ENCODE measurements around the gene GABBR2. TPM values are rescaled to one million over a fixed set of nuclear protein-coding genes. Genes with fewer than 3 reads are reported as not detected.
"Not testable (repeated sequence)": the region's sequence is repeated elsewhere in the genome, so short reads cannot be mapped to it uniquely, and the experiment has no call there.

Gene GABBR2
- total RNA-seq, 2 experiments from 2014 or later: not detected

GRCh38 chr9:98584853-98585438 lies 123.8 kb downstream of the GABBR2 start:
- H3K9me3 Mint-ChIP-seq, DNase-seq, H3K36me3 Mint-ChIP-seq, H3K4me1 Mint-ChIP-seq, H3K27ac Mint-ChIP-seq, H3K4me3 Mint-ChIP-seq: not testable (repeated sequence)
- peaks cover 47% of the 10 kb centered on the region for H3K27me3 Mint-ChIP-seq

DNA sequence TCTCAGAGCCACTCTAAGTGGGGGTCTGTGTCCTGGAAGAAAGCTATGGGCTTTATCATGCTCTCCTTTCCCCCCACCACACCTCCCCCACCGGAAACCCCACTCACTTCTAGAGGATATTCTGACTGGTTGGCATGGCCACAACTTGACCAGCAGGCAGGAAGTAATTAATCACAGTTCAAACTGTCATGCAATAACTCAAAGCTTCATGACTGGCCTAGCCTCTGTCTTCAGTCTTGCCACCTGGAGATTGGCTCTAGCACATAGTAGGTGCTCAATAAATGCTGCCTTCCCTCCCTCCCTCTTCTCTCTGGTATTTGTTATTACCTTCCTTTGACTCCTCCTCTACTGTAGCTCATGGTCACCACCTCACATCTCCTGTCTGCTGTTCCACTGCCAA lies 124.7 kb downstream of the GABBR2 start:
- Mint-ChIP-seq H3K36me3 (no peaks in the 10 kb centered on the region), H3K9me3 (no peaks in the 10 kb centered on the region), H3K27me3 (peaks cover 45% of the 10 kb centered on the region), H3K27ac (no peak overlapping the region), H3K4me1 (no peaks in the 10 kb centered on the region), H3K4me3 (no peak overlapping the region)
- DNase-seq: no peak

- Mint-ChIP-seq H3K27ac (no peak overlapping the region), H3K36me3 (no peaks in the 10 kb centered on the region), H3K27me3 (peaks cover 50% of the 10 kb centered on the region), H3K4me1 (no peaks in the 10 kb centered on the region), H3K9me3 (no peaks in the 10 kb centered on the region), H3K4me3 (no peak overlapping the region)
- no peak for DNase-seq
These were observed 125.3 kb downstream of the GABBR2 start for GRCh38 chr9:98583417-98583816.

DNA sequence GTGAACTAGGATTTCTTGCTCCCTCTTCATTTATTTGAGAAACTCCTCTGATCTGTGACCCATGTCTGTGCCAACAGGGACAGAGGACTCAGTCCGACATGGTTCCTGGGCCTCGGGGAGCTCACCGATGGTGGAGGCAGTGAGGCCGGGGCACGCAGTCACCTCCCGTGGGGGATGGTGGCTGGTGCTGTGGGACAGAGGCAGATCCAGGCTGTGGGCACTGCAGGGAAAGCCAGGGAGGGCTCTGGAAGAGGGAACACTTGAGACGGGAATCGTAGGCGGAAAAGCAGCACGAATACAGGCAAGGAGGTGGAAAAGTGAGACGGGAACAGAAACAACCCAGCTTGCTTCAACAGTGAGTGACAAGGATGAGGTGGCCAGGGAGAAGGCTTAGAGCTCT lies 127.8 kb downstream of the GABBR2 start:
- Mint-ChIP-seq H3K4me3 (no peak overlapping the region), H3K4me1 (peaks cover 5% of the 10 kb centered on the region), H3K9me3 (no peaks in the 10 kb centered on the region), H3K27ac (no peak overlapping the region), H3K36me3 (no peaks in the 10 kb centered on the region), H3K27me3 (peaks cover 59% of the 10 kb centered on the region)
- DNase-seq: no peak

DNA sequence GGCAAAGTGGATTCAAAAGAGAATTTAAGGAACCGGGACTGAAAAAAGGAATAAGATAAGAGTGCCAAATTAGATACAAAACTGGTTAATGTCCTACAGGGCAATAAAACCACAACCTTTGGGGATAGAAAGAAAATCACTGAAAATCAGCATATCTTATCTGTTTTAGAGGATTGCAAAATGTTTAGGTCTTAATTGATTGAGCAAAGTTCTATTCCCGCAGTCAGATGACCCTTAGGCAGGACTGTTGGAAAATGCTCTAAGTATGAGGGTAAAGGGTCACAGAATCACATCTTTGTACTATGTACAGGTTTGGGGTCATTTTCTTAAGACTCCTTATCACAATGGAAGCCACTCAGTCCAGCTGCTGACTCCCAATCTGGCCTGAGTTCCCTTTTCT lies 129.0 kb downstream of the GABBR2 start:
- Mint-ChIP-seq H3K9me3 (no peaks in the 10 kb centered on the region), H3K36me3 (no peaks in the 10 kb centered on the region), H3K27ac (no peak overlapping the region), H3K27me3 (peaks cover 64% of the 10 kb centered on the region), H3K4me1 (peaks cover 14% of the 10 kb centered on the region), H3K4me3 (no peak overlapping the region)
- no peak for DNase-seq

DNA sequence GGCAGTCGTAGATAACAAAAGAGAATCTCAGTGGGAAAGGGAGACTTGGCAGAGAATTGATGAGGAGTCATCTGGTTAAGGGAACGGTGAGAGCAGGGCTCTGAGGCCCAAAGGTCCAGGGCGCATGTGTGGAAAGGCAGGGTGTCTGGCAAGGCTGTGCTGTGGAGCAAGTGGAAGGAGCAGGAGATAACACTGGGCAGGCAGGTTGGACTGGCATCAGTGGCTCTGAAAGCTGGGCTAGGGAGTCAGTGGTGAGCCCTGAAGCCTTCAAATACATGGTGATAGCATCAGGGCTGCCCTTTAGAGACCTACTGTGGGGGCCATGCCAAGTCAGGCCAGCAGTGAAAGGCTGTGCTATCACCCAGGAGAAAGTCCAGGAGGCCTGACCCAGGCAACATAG lies 131.3 kb downstream of the GABBR2 start:
- no peak overlapping the region for H3K4me3 Mint-ChIP-seq
- peaks cover 14% of the 10 kb centered on the region for H3K4me1 Mint-ChIP-seq
- H3K36me3 Mint-ChIP-seq: no peaks in the 10 kb centered on the region
- peaks cover 52% of the 10 kb centered on the region for H3K27me3 Mint-ChIP-seq
- DNase-seq: no peak
- no peaks in the 10 kb centered on the region for H3K9me3 Mint-ChIP-seq
- no peak overlapping the region for H3K27ac Mint-ChIP-seq

GRCh38 chr9:98576859-98577258 lies 131.9 kb downstream of the GABBR2 start:
- H3K4me1 Mint-ChIP-seq: peaks cover 14% of the 10 kb centered on the region
- no peaks in the 10 kb centered on the region for H3K36me3 Mint-ChIP-seq
- H3K4me3 Mint-ChIP-seq: no peak overlapping the region
- DNase-seq: no peak
- H3K27me3 Mint-ChIP-seq: peaks cover 52% of the 10 kb centered on the region
- no peak overlapping the region for H3K27ac Mint-ChIP-seq
- no peaks in the 10 kb centered on the region for H3K9me3 Mint-ChIP-seq

DNA sequence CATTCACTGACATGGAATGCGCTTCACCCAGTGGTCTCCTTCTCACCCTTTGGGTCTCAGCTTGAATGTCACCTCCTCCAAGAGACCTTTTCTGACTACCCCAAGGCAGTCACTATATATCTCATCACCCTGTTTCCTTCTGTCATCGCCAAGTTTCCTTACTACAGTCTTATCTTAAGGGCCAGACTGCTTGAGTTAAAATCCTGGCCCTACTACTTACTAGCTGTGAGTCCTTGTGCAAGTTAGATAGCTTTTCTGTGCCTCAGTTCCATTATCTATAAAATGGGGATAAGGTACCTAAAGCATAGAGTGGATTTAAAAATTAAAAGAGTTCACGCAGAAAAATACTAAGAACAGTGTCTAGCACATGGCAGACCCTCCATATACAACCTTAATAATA lies 132.4 kb downstream of the GABBR2 start:
- Mint-ChIP-seq H3K9me3 (no peaks in the 10 kb centered on the region), H3K27me3 (peaks cover 52% of the 10 kb centered on the region), H3K4me3 (no peak overlapping the region), H3K36me3 (no peaks in the 10 kb centered on the region), H3K27ac (no peak overlapping the region), H3K4me1 (peaks cover 14% of the 10 kb centered on the region)
- DNase-seq: no peak

DNA sequence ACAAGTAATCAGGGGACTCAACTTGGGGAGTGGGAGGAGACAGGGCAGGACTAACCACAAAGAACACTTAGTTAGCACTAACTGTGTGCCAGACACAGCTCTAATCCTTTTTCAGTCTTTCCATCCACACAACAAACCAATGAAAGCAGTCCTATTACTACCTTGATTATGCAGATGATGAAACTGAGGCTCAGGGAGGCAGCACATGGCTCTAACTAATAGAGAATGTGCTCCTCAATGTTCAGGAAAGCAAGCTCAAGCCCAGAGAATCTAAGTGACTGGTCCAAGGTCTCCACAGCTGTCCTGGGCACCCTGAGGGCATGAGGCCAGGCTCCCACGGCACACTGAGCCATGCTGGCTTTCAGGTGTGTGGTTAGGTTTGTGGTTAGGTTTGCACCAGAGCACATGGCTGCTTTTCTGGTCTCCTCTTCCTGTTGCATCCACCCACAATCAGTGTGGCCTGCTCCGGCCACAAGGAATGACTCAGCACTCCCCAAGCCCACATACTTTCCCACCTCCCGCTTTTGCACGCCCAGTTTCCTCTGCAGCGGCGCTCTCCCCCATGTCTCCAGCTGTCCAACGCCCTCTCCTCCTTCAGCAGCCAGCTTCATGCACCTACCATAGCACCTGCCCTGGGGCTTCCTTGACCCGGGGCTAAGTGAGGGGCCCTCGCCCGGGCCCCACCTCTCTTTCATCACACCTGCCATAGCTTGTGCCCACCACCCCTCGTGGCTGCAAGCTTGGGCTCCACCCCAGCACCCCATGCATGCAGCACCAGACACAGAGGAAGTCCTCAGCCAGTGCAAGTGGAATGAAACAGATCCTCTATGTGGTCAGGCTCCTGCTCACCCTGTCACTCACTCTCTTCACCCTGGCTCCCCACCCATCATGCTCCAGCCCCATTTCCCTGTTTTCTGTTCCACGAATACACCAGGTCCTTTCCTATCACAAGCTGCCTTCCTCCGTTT lies 133.1 kb downstream of the GABBR2 start:
- Mint-ChIP-seq H3K36me3 (no peaks in the 10 kb centered on the region), H3K4me1 (peaks cover 14% of the 10 kb centered on the region), H3K4me3 (peak overlapping the region; percentile 15), H3K9me3 (no peaks in the 10 kb centered on the region), H3K27ac (peak overlapping the region; percentile 68), H3K27me3 (peaks cover 47% of the 10 kb centered on the region)
- peak; percentile 49 for DNase-seq

- no peak for DNase-seq
- H3K36me3 Mint-ChIP-seq: no peaks in the 10 kb centered on the region
- peaks cover 31% of the 10 kb centered on the region for H3K27me3 Mint-ChIP-seq
- no peak overlapping the region for H3K4me3 Mint-ChIP-seq
- H3K4me1 Mint-ChIP-seq: peaks cover 14% of the 10 kb centered on the region
- H3K27ac Mint-ChIP-seq: no peak overlapping the region
- H3K9me3 Mint-ChIP-seq: no peaks in the 10 kb centered on the region
These were observed 134.9 kb downstream of the GABBR2 start for GRCh38 chr9:98573749-98574278.

- no peak overlapping the region for H3K4me3 Mint-ChIP-seq
- peaks cover 21% of the 10 kb centered on the region for H3K27me3 Mint-ChIP-seq
- DNase-seq: no peak
- H3K9me3 Mint-ChIP-seq: no peaks in the 10 kb centered on the region
- H3K4me1 Mint-ChIP-seq: peaks cover 14% of the 10 kb centered on the region
- no peaks in the 10 kb centered on the region for H3K36me3 Mint-ChIP-seq
- no peak overlapping the region for H3K27ac Mint-ChIP-seq
These were observed 135.9 kb downstream of the GABBR2 start for GRCh38 chr9:98572796-98573195.

DNA sequence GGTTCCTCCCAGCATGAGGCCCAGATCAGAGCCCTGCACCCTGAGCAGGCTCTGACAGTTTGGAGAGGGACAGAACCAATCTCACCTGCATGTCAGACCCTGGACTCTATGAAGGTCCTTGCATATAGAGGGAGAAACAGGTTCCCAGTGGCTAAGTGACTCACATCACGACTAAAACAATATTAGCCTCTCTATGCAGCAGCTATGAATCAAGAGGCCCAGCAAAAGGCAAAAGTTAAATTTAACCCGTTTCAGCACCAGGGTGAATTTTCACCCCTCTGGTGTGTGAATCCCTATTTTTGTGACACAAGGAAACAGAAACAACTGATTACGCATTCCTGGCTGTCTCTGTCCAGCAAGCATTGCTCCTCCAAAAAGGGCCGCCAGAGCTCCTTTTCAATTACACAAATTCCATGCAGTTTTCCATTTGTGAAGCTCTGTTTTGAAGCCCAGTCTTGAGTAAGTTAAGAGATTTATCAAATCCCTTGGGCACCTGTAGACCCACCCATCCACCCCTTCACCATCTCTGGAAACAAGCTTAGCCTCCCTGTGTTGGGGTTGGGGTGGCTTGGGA lies 136.6 kb downstream of the GABBR2 start:
- H3K4me1 Mint-ChIP-seq: peaks cover 14% of the 10 kb centered on the region
- no peaks in the 10 kb centered on the region for H3K9me3 Mint-ChIP-seq
- no peak overlapping the region for H3K4me3 Mint-ChIP-seq
- DNase-seq: no peak
- no peaks in the 10 kb centered on the region for H3K36me3 Mint-ChIP-seq
- H3K27me3 Mint-ChIP-seq: peaks cover 14% of the 10 kb centered on the region
- no peak overlapping the region for H3K27ac Mint-ChIP-seq

- Mint-ChIP-seq H3K4me3 (no peak overlapping the region), H3K4me1 (peaks cover 14% of the 10 kb centered on the region), H3K9me3 (no peaks in the 10 kb centered on the region), H3K36me3 (no peaks in the 10 kb centered on the region), H3K27ac (no peak overlapping the region), H3K27me3 (peaks cover 10% of the 10 kb centered on the region)
- no peak for DNase-seq
These were observed 137.1 kb downstream of the GABBR2 start for GRCh38 chr9:98571643-98572042.

- peaks cover 4% of the 10 kb centered on the region for H3K27me3 Mint-ChIP-seq
- H3K27ac Mint-ChIP-seq: no peak overlapping the region
- no peak overlapping the region for H3K4me3 Mint-ChIP-seq
- no peak for DNase-seq
- no peaks in the 10 kb centered on the region for H3K36me3 Mint-ChIP-seq
- no peaks in the 10 kb centered on the region for H3K9me3 Mint-ChIP-seq
- H3K4me1 Mint-ChIP-seq: peaks cover 9% of the 10 kb centered on the region
These were observed 137.9 kb downstream of the GABBR2 start for GRCh38 chr9:98570663-98571440.

GRCh38 chr9:98570055-98570454 lies 138.7 kb downstream of the GABBR2 start:
- Mint-ChIP-seq H3K27ac (no peak overlapping the region), H3K4me1 (peaks cover under 1% of the 10 kb centered on the region), H3K27me3 (no peaks in the 10 kb centered on the region), H3K4me3 (no peak overlapping the region), H3K36me3 (no peaks in the 10 kb centered on the region), H3K9me3 (no peaks in the 10 kb centered on the region)
- DNase-seq: no peak
